Kidney (tissue), 14 donors: Measurements from ENCODE around the gene DEAF1. TPM values are rescaled to one million over a fixed set of nuclear protein-coding genes. Genes with fewer than 3 reads are reported as not detected.

Experiments
- DNase-seq, 5 donors: peaks; one replicate each; pipeline ENCODE4 v3.0.0-alpha.2; 2013 to 2020
- FAIRE-seq: peaks from 2 replicates; lab custom pipeline; 2012; peaks lifted over from hg19 to GRCh38; lab: Jason Lieb, UNC
- H3K27ac ChIP-seq, 2 donors: one replicate each; pipeline ENCODE4 v1.7.0; 2013; ENCODE audit warnings: low read depth in 2 of 2, low read length in 2 of 2, inconsistent platforms in 1 of 2
- H3K27me3 ChIP-seq: one replicate; pipeline ENCODE4 v1.7.1; 2013; ENCODE audit warnings: low read length, inconsistent platforms; ENCODE audit not compliant: control insufficient read depth, insufficient read depth
- H3K36me3 ChIP-seq, 3 donors: one replicate each; pipeline versions ENCODE4 v1.7.0 to v1.7.1; 2013; ENCODE audit warnings: low read length in 3 of 3, control low read depth in 1 of 3, inconsistent platforms in 1 of 3; ENCODE audit not compliant: insufficient read depth in 3 of 3, control insufficient read depth in 2 of 3
- H3K4me1 ChIP-seq, 3 donors: one replicate each; pipeline versions ENCODE4 v1.7.0 to v1.7.1; 2013; ENCODE audit warnings: low read length in 3 of 3, inconsistent platforms in 1 of 3, low read depth in 1 of 3; ENCODE audit not compliant: control insufficient read depth in 2 of 3, insufficient read depth in 2 of 3
- H3K4me3 ChIP-seq, 3 donors: one replicate each; pipeline versions ENCODE4 v1.7.0 to v1.8.1; 2013; ENCODE audit warnings: low read length in 3 of 3, control low read depth in 1 of 3, inconsistent platforms in 1 of 3
- H3K9ac ChIP-seq, 3 donors: one replicate each; pipeline versions ENCODE4 v1.7.0 to v1.7.1; 2013; ENCODE audit warnings: low read length in 3 of 3, control low read depth in 1 of 3, inconsistent platforms in 1 of 3
- H3K9me3 ChIP-seq, 3 donors: one replicate each; pipeline versions ENCODE4 v1.7.0 to v1.7.1; 2013; ENCODE audit warnings: low read length in 3 of 3, control low read depth in 1 of 3, inconsistent platforms in 1 of 3; ENCODE audit not compliant: control insufficient read depth in 2 of 3, insufficient read depth in 1 of 3
- CTCF ChIP-seq: IDR thresholded peaks from 3 replicates; pipeline ENCODE4 v1.5.1; 2012; ENCODE audit warnings: mild to moderate bottlenecking, moderate library complexity, borderline replicate concordance; ENCODE audit not compliant: insufficient read depth; ENCODE audit errors: extremely low read depth
- intact Hi-C: fragments of 100-400 bp; cut with DNase I; formaldehyde crosslinking; loops from one replicate; pipeline ENCODE4 v1.11.1; 2022
- polyA plus RNA-seq: library from polyadenylated mRNA; stranded (reverse); fragments of 350-450 nt; fragmentation: Illumina TruSeq; extraction: RNeasy Lipid Tissue Mini Kit (QIAGEN cat#74804); gene quantifications from one replicate; pipeline ENCODE4 v1.2.3, GENCODE V29; 2014; ENCODE audit warnings: low read depth, low replicate concordance; ENCODE audit not compliant: insufficient read depth
- total RNA-seq: library from RNA; stranded (reverse); fragmentation: NEBNext Ultra II Directional; extraction: Animal tissue kit (Norgen Biotek cat#: 25700); gene quantifications from one replicate; pipeline ENCODE4 v1.2.1, GENCODE V29; 2021
- donor health status: control.
- donor health status: control.
- donor health status: control.
- donor health status: control.
- donor health status: control.
- donor health status: DM: yes; HTN: yes; CAD: no.
- donor health status: Normal renal cell carcinoma (clear cell type).

Gene DEAF1
- total and polyA plus RNA-seq, 2 donors from 2014 or later, result 30.2 to 54.5 TPM

GRCh38 chr11:627308-627576 is 67.8 kb downstream of the DEAF1 start:
- FAIRE-seq, result no peak
- no peak overlapping the region for H3K27ac ChIP-seq
- no peaks in the 10 kb centered on the region for H3K9me3 ChIP-seq
- H3K9ac ChIP-seq, result no peak overlapping the region
- no peaks in the 10 kb centered on the region for H3K4me1 ChIP-seq
- no peak for TF ChIP-seq CTCF
- H3K36me3 ChIP-seq, result no peaks in the 10 kb centered on the region
- H3K4me3 ChIP-seq, result no peak overlapping the region
- intact Hi-C loops, result no loop called here
- peaks cover 4% of the 10 kb centered on the region for H3K27me3 ChIP-seq
- DNase-seq, result peak in 2 of 5 donors; percentile 50 to 57

- FAIRE-seq (no peak), DNase-seq (no peak)
- Histone ChIP-seq H3K4me3 (no peak within 1 kb of the TSS), H3K9ac (no peak within 1 kb of the TSS), H3K9me3 (no peaks in the 10 kb centered on the region), H3K27ac (no peak within 1 kb of the TSS), H3K27me3 (peaks cover 4% of the 10 kb centered on the region), H3K4me1 (no peaks in the 10 kb centered on the region), H3K36me3 (no peaks in the 10 kb centered on the region)
- intact Hi-C loops, result no loop called here
- TF ChIP-seq CTCF, result no peak
Observed at GRCh38 chr11:626475-627307, 68.3 kb downstream of the DEAF1 start, which contains the start of gene SCT. SCT (minus strand) TSS chr11:627181; CDS start chr11:627143, 38 bp downstream.

GRCh38 chr11:625636-626268 is 69.3 kb downstream of the DEAF1 start:
- H3K9me3 ChIP-seq, result no peaks in the 10 kb centered on the region
- H3K9ac ChIP-seq, result no peak overlapping the region
- H3K4me1 ChIP-seq, result no peaks in the 10 kb centered on the region
- FAIRE-seq (no peak), DNase-seq (peak in 2 of 5 donors; percentile 64 to 68)
- no peak for TF ChIP-seq CTCF
- H3K27me3 ChIP-seq, result peaks cover 4% of the 10 kb centered on the region
- intact Hi-C loops, result no loop called here
- H3K27ac ChIP-seq, result no peak overlapping the region
- H3K4me3 ChIP-seq, result no peak overlapping the region
- no peaks in the 10 kb centered on the region for H3K36me3 ChIP-seq
